Activated naive CD8-positive, alpha-beta T cell treated with anti-CD3 and anti-CD28 coated beads for 36 hours (primary cell): ENCODE data around the gene ERN1. TPM values are rescaled to one million over a fixed set of nuclear protein-coding genes. Genes with fewer than 3 reads are reported as not detected.
"Not testable (repeated sequence)": the region's sequence is repeated elsewhere in the genome, so short reads cannot be mapped to it uniquely, and the experiment has no call there.

Experiments
- DNase-seq: peaks from one replicate; pipeline ENCODE4 v3.0.0; 2021
- H3K27ac Mint-ChIP-seq: one replicate; pipeline ENCODE4 v1.8.0; 2022; ENCODE audit warnings: mild to moderate bottlenecking, moderate library complexity, mixed read lengths
- H3K27me3 Mint-ChIP-seq: one replicate; pipeline ENCODE4 v1.8.0; 2022; ENCODE audit warnings: mild to moderate bottlenecking, mixed read lengths
- H3K36me3 Mint-ChIP-seq: one replicate; pipeline ENCODE4 v1.8.0; 2021; ENCODE audit warnings: mild to moderate bottlenecking, mixed read lengths
- H3K4me1 Mint-ChIP-seq: one replicate; pipeline ENCODE4 v1.8.0; 2021; ENCODE audit warnings: mixed read lengths
- H3K4me3 Mint-ChIP-seq: one replicate; pipeline ENCODE4 v1.8.0; 2022; ENCODE audit warnings: mild to moderate bottlenecking, moderate library complexity, mixed read lengths
- H3K9me3 Mint-ChIP-seq: one replicate; pipeline ENCODE4 v1.8.0; 2022; ENCODE audit warnings: mixed read lengths
- total RNA-seq, 2 experiments: library from RNA; stranded (reverse); gene quantifications; one replicate each; pipeline ENCODE4 v1.2.3, GENCODE V29; 2021

The ERN1 gene
- total RNA-seq: 1 to 10 TPM; 7.6 to 9.0 TPM

DNA sequence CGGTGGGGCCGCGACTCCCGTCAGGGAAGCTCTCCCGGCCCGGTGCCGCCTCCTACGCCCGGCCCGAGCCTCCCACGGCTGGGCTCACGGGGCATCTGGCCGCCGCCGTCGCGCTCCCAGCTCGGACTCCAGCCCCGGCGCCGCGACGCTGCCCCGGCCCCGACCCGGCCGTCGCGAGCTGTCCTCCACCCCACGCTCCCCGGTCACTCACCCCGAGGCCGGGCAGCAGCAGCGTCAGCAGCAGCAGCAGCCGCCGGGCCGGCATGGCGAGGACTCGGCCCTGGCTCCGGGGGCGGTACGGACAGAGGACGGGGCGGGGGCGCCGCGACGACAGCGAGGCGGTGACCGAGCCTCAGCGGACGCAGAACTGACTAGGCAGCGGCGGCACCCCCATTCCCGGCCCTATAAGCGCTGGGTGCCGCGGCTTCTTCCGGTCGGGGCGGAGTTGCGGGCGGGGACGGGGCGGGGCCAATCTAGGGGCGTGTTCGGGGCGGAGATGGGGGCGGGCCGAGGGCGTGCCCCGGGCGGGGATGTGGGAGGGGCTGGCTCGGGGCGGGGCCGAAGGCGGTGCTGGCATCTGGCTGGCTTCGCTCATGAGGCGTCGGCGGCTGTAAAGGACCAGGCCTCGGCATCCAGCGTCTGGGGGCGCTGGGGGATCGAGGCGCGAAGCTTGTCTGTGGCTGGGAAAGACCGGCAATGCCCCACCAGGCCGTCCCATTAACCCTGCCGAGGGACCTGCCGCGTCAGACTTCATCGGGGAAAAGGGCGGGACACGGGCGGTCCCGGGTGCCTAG is at the start of gene ERN1:
Gene ERN1 (minus strand): TSS at position 380 of the 794 bp plus-strand sequence. CDS start 115 bp downstream, at position 265.
- Mint-ChIP-seq H3K4me1 (peaks cover 40% of the 10 kb centered on the region), H3K36me3 (no peaks in the 10 kb centered on the region), H3K27ac (peak within 1 kb of the TSS; percentile 91), H3K27me3 (no peaks in the 10 kb centered on the region), H3K4me3 (peak within 1 kb of the TSS; percentile 80), H3K9me3 (no peaks in the 10 kb centered on the region)
- DNase-seq: peak; percentile 87

DNA sequence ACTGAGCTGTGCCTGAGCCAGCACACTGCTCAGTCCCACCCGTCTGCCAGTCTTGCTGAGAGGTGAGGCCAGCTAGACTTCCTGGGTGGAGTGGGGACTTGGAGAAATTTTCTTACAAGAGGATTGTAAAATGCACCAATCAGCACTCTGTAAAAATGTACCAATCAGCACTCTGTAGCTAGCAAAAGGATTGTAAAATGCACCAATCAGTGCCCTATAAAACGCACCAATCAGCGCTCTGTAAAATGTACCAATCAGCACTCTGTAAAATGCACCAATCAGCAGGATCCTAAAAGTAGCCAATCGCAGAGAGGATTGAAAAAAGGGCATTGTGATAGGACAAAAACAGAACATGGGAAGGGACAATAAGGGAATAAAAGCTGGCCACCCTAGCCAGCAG is 49.1 kb upstream of the ERN1 start:
- DNase-seq, H3K27ac Mint-ChIP-seq, H3K9me3 Mint-ChIP-seq, H3K4me3 Mint-ChIP-seq, H3K27me3 Mint-ChIP-seq, H3K4me1 Mint-ChIP-seq: not testable (repeated sequence)
- H3K36me3 Mint-ChIP-seq: peaks cover 18% of the 10 kb centered on the region

GRCh38 chr17:64178011-64178825 is 48.3 kb upstream of the ERN1 start:
- no peaks in the 10 kb centered on the region for H3K4me1 Mint-ChIP-seq
- H3K9me3 Mint-ChIP-seq: peaks cover 2% of the 10 kb centered on the region
- peaks cover 18% of the 10 kb centered on the region for H3K36me3 Mint-ChIP-seq
- DNase-seq: no peak
- H3K27me3 Mint-ChIP-seq: no peaks in the 10 kb centered on the region
- H3K4me3 Mint-ChIP-seq: no peak overlapping the region
- H3K27ac Mint-ChIP-seq: no peak overlapping the region

GRCh38 chr17:64177311-64178010 is 47.5 kb upstream of the ERN1 start:
- Mint-ChIP-seq H3K36me3 (peaks cover 18% of the 10 kb centered on the region), H3K27me3 (no peaks in the 10 kb centered on the region), H3K9me3 (peaks cover 2% of the 10 kb centered on the region), H3K27ac (no peak overlapping the region), H3K4me3 (no peak overlapping the region), H3K4me1 (no peaks in the 10 kb centered on the region)
- DNase-seq: no peak

GRCh38 chr17:64176556-64176955 is 46.6 kb upstream of the ERN1 start:
- peaks cover 20% of the 10 kb centered on the region for H3K36me3 Mint-ChIP-seq
- no peaks in the 10 kb centered on the region for H3K4me1 Mint-ChIP-seq
- peaks cover 2% of the 10 kb centered on the region for H3K9me3 Mint-ChIP-seq

GRCh38 chr17:64174686-64175456 is 44.9 kb upstream of the ERN1 start:
- Mint-ChIP-seq H3K9me3 (peaks cover 2% of the 10 kb centered on the region), H3K4me3 (no peak overlapping the region), H3K27me3 (no peaks in the 10 kb centered on the region), H3K4me1 (no peaks in the 10 kb centered on the region), H3K36me3 (peaks cover 27% of the 10 kb centered on the region), H3K27ac (no peak overlapping the region)
- no peak for DNase-seq

More at GRCh38 chr17:64176556-64176955, 46.6 kb upstream of the ERN1 start:
- H3K27ac Mint-ChIP-seq: no peak overlapping the region
- DNase-seq: no peak
- H3K4me3 Mint-ChIP-seq: no peak overlapping the region
- H3K27me3 Mint-ChIP-seq: no peaks in the 10 kb centered on the region

GRCh38 chr17:64173646-64174045 is 43.7 kb upstream of the ERN1 start:
- H3K4me3 Mint-ChIP-seq: no peak overlapping the region
- peaks cover 16% of the 10 kb centered on the region for H3K36me3 Mint-ChIP-seq
- no peaks in the 10 kb centered on the region for H3K27me3 Mint-ChIP-seq
- no peaks in the 10 kb centered on the region for H3K9me3 Mint-ChIP-seq
- DNase-seq: no peak
- H3K4me1 Mint-ChIP-seq: no peaks in the 10 kb centered on the region
- no peak overlapping the region for H3K27ac Mint-ChIP-seq

DNA sequence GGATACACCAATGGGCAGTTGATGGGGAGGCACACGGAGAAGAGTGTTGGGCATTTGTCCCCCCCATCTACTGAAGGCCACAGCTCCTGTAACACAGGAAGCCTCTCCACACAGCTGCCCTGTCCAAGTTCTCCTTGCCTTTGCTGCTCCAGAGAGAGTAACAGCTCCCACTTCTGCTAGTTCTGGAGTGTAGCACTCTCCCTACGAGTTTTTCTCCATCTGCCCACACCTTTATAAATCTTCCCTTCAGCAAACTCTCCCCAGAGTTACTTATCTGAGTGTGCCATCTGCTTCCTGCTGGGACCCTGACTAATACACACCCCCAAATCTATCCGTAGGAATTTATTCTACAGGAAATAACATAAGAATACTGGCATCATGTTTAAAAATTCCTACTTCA is 42.6 kb upstream of the ERN1 start:
- no peak overlapping the region for H3K4me3 Mint-ChIP-seq

GRCh38 chr17:64171041-64171440 is 41.1 kb upstream of the ERN1 start:
- Mint-ChIP-seq H3K36me3 (peaks cover 13% of the 10 kb centered on the region), H3K4me3 (no peak overlapping the region), H3K27me3 (no peaks in the 10 kb centered on the region), H3K9me3 (no peaks in the 10 kb centered on the region), H3K4me1 (no peaks in the 10 kb centered on the region), H3K27ac (no peak overlapping the region)
- DNase-seq: no peak

More for the DNA sequence above, 42.6 kb upstream of the ERN1 start:
- DNase-seq: no peak
- Mint-ChIP-seq H3K9me3 (no peaks in the 10 kb centered on the region), H3K4me1 (no peaks in the 10 kb centered on the region), H3K27ac (no peak overlapping the region), H3K27me3 (no peaks in the 10 kb centered on the region), H3K36me3 (peaks cover 13% of the 10 kb centered on the region)

DNA sequence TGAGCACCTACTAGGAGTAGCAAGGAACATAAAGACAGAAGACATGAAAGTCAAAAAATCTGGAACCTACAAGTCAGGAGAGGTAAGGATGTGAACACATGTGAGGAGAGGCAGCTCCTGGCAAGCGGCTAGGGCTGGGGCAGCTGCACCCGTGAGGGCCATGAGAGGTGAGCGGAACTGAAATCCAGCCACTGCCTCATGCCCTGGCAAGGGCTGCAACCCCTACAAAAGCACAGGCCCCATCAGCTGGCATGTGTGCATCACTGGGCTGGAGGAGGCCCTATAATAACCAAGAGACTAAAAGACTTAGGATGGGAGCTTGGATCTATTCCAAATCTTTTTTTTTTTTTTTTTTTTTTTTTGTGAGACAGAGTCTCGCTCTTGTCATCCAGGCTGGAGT is 40.3 kb upstream of the ERN1 start:
- H3K4me1 Mint-ChIP-seq: no peaks in the 10 kb centered on the region
- DNase-seq: no peak
- H3K36me3 Mint-ChIP-seq: peaks cover 13% of the 10 kb centered on the region
- no peak overlapping the region for H3K27ac Mint-ChIP-seq
- no peaks in the 10 kb centered on the region for H3K27me3 Mint-ChIP-seq
- no peak overlapping the region for H3K4me3 Mint-ChIP-seq
- no peaks in the 10 kb centered on the region for H3K9me3 Mint-ChIP-seq

DNA sequence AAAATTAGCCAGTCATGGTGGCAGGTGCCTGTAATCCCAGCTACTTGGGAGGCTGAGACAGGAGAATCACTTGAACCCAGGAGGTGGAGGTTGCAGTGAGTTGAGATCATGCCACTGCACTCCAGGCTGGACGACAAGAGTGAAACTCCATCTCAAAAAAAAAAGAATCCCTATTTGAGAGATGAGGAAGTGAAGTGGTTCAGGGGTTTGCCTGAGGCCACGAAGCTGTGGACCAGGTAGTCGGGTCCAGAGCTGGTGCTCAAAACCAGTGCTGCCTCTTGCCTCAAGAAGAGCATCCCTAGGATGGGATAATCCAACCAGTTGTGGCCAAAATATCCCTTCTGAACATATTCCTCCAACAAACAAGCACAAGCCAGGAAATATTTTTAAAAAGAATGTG is 37.7 kb upstream of the ERN1 start:
- peaks cover 13% of the 10 kb centered on the region for H3K36me3 Mint-ChIP-seq
- not testable (repeated sequence) for H3K27me3 Mint-ChIP-seq, H3K27ac Mint-ChIP-seq, DNase-seq, H3K4me1 Mint-ChIP-seq, H3K9me3 Mint-ChIP-seq, H3K4me3 Mint-ChIP-seq

GRCh38 chr17:64166876-64167275 is 36.9 kb upstream of the ERN1 start:
- no peaks in the 10 kb centered on the region for H3K9me3 Mint-ChIP-seq
- no peaks in the 10 kb centered on the region for H3K27me3 Mint-ChIP-seq
- no peaks in the 10 kb centered on the region for H3K4me1 Mint-ChIP-seq
- no peak for DNase-seq
- peaks cover 13% of the 10 kb centered on the region for H3K36me3 Mint-ChIP-seq
- H3K4me3 Mint-ChIP-seq: no peak overlapping the region
- no peak overlapping the region for H3K27ac Mint-ChIP-seq

DNA sequence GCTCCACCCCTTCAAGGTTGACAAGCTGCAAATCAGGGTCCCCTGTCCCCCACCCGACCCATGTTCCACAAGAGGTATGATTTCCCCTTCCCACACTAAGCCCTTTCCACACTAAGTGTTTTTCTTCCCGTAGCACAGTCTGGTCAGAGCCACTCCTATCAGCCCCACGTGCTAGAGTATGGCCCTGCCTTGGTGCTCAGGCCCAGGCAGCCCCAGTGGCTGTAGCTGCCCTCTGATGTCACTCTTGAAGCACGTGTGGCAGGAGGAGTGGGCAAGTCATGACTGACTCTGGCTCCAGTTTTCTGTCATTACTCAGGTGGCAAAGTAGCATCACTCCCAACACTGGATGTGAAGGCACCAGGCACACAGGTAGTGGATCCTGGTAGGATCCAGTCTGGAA is 35.4 kb upstream of the ERN1 start:
- Mint-ChIP-seq H3K27ac (no peak overlapping the region), H3K36me3 (peaks cover 2% of the 10 kb centered on the region), H3K4me3 (no peak overlapping the region), H3K27me3 (no peaks in the 10 kb centered on the region), H3K4me1 (no peaks in the 10 kb centered on the region), H3K9me3 (no peaks in the 10 kb centered on the region)
- no peak for DNase-seq

DNA sequence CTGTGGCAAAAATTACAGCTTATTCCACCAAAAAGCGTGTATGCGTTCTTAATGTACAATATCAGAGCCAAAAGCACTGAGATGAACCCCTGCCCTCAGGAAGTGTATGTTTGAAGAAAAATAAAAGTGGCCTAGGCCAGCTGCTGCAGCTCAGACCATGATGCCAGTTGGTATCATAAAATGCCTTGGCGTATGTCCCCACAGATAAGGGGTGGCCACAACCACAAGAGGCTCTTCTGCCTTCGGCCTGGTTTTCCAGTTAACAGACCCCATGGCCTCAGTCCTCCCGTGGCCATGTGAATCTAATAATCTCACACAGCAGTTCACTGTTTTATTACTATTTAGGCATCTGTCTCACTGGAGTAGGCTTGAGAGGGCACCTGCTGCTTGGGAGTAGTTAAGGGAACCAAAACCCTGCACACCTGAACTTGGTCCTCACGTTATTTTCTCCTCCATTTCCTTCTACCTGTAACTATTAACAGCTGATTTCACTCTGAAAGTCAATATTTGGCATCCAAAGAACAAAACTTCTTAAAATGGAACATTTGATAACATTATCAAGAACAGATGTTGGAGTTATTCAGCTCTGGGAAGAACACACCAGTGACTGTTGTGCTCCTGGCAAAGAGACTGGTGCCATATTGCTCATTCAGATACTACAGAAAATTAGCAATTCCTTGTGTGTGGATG is 34.8 kb upstream of the ERN1 start:
- Mint-ChIP-seq H3K9me3 (no peaks in the 10 kb centered on the region), H3K36me3 (no peaks in the 10 kb centered on the region), H3K4me1 (no peaks in the 10 kb centered on the region), H3K4me3 (no peak overlapping the region), H3K27me3 (no peaks in the 10 kb centered on the region), H3K27ac (no peak overlapping the region)
- DNase-seq: no peak
